NOMO-1 (cell line): Measurements from ENCODE around the gene NSUN7.
"Not testable (repeated sequence)": the region's sequence is repeated elsewhere in the genome, so short reads cannot be mapped to it uniquely, and the experiment has no call there.

Source experiments
- DNase-seq, 2 experiments: peaks; one replicate each; lab custom pipeline; 2025; ENCODE audit not compliant: unreplicated experiment in 2 of 2; lab: John Stamatoyannopoulos, UW

NSUN7 gene

GRCh38 chr4:40749717-40750460 is at the start of gene NSUN7:
TSS of gene NSUN7 (plus strand) at chr4:40749955. CDS start at chr4:40750694, 739 bp downstream.
- no peak for DNase-seq

GRCh38 chr4:40702137-40702799 is 47.5 kb upstream of the NSUN7 start:
- no peak for DNase-seq

- no peak for DNase-seq
These were observed 47.0 kb upstream of the NSUN7 start for GRCh38 chr4:40702800-40703151.

- DNase-seq = no peak
These were observed 45.7 kb upstream of the NSUN7 start for GRCh38 chr4:40704073-40704472.

GRCh38 chr4:40710484-40711254 is 39.1 kb upstream of the NSUN7 start:
- DNase-seq = peak; percentile 54 to 94

GRCh38 chr4:40713001-40713400 is 36.8 kb upstream of the NSUN7 start:
- not testable (repeated sequence) for DNase-seq

- no peak for DNase-seq
These were observed 36.0 kb upstream of the NSUN7 start for GRCh38 chr4:40713798-40714197.

GRCh38 chr4:40718586-40718985 is 31.2 kb upstream of the NSUN7 start:
- no peak for DNase-seq

- peak; percentile 30 to 67 for DNase-seq
These were observed 30.6 kb upstream of the NSUN7 start for GRCh38 chr4:40719008-40719623.

GRCh38 chr4:40720351-40720750 is 29.4 kb upstream of the NSUN7 start:
- DNase-seq = no peak

GRCh38 chr4:40720916-40721315 is 28.8 kb upstream of the NSUN7 start:
- DNase-seq = peak; percentile 11 to 61

GRCh38 chr4:40721730-40722171 is 28.0 kb upstream of the NSUN7 start:
- no peak for DNase-seq

GRCh38 chr4:40722576-40723161 is 27.1 kb upstream of the NSUN7 start:
- DNase-seq = peak; percentile 89 to 96

GRCh38 chr4:40723728-40724127 is 26.0 kb upstream of the NSUN7 start:
- DNase-seq = no peak

GRCh38 chr4:40728333-40728732 is 21.4 kb upstream of the NSUN7 start:
- DNase-seq = no peak

- no peak for DNase-seq
These were observed 20.2 kb upstream of the NSUN7 start for GRCh38 chr4:40729555-40729954.

GRCh38 chr4:40730091-40730679 is 19.6 kb upstream of the NSUN7 start:
- peak in 1 of 2 experiments; percentile 61 for DNase-seq

GRCh38 chr4:40731361-40731760 is 18.4 kb upstream of the NSUN7 start:
- DNase-seq = peak in 1 of 2 experiments; percentile 65

GRCh38 chr4:40731792-40732245 is 17.9 kb upstream of the NSUN7 start:
- DNase-seq = peak; percentile 79 to 96

GRCh38 chr4:40733752-40734151 is 16.0 kb upstream of the NSUN7 start:
- DNase-seq = no peak
